ENCODE data around the gene COMMD4.
"Not testable (repeated sequence)": the region's sequence is repeated elsewhere in the genome, so short reads cannot be mapped to it uniquely, and the experiment has no call there.

Gene COMMD4

DNA sequence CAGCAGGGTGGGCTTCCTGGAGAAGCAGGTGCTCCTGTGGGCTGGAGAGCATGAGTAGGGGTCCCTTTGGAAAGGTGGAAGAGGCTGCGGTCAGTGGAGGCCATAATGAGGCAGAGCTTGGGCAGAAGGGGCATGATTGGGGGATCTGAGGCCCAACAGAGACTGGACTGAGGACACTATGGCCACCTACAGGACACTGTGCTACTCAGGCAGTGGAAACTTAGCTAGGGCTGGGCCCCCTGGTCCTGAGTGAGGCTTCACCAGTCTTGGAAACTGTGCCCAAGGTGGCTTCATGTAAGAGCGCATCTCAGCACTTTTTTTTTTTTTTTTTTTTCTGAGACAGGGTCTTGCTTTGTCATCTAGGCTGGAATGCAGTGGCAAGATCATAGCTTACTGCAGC, 6.3 kb upstream of the COMMD4 start:
- no peak overlapping the region for H3K4me2 ChIP-seq (ENCODE audit: low read depth, low read length, poor library complexity, severe bottlenecking)

DNA sequence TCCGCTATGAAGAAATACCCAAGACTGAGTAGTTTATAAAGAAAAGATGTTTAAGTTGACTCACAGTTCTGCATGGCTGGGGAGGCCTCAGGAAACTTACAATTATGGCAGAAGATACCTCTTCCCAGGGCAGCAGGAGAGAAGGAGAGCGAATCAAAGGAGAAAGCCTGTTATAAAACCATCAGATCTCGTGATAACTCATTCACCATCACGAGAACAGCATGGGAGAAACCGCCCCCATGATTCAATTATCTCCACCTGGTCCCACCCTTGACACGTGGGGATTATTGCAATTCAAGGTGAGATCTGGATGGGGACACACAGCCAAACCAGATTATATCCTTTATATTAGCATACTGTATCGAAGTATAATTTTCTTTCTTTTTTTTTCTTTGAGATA, 3.8 kb upstream of the COMMD4 start:
- not testable (repeated sequence) for H3K9me2 ChIP-seq (replicated peaks; ENCODE audit: low read depth, low read length); H3K27me3 ChIP-seq (ENCODE audit: insufficient read depth, low read length, poor library complexity, severe bottlenecking); H3K4me3 ChIP-seq (ENCODE audit: low read length, poor library complexity, severe bottlenecking); H3K4me2 ChIP-seq (ENCODE audit: low read depth, low read length, poor library complexity, severe bottlenecking); H2AFZ ChIP-seq (ENCODE audit: low read length); H4K20me1 ChIP-seq (ENCODE audit: insufficient read depth, low read length, poor library complexity, severe bottlenecking); H3K9ac ChIP-seq (ENCODE audit: low read depth, low read length, poor library complexity, severe bottlenecking); H3K9me3 ChIP-seq (ENCODE audit: insufficient read depth, low read depth, low read length); H3K4me1 ChIP-seq (ENCODE audit: insufficient read depth, low read length, poor library complexity, severe bottlenecking); H3F3A ChIP-seq (ENCODE audit: low read depth); H3K36me3 ChIP-seq (ENCODE audit: insufficient read depth, low read length)
- peaks cover 14% of the 10 kb centered on the region for H3K79me2 ChIP-seq (ENCODE audit: insufficient read depth, low read length)

More for the DNA sequence above, 6.3 kb upstream of the COMMD4 start:
- H3K4me3 ChIP-seq (ENCODE audit: low read length, poor library complexity, severe bottlenecking): no peak overlapping the region
- H3K36me3 ChIP-seq (ENCODE audit: insufficient read depth, low read length): no peaks in the 10 kb centered on the region
- no peaks in the 10 kb centered on the region for H3K4me1 ChIP-seq (ENCODE audit: insufficient read depth, low read length, poor library complexity, severe bottlenecking)
- no peak overlapping the region for H2AFZ ChIP-seq (ENCODE audit: low read length)
- H4K20me1 ChIP-seq (ENCODE audit: insufficient read depth, low read length, poor library complexity, severe bottlenecking): no peaks in the 10 kb centered on the region
- TF ChIP-seq, protein P1, sequence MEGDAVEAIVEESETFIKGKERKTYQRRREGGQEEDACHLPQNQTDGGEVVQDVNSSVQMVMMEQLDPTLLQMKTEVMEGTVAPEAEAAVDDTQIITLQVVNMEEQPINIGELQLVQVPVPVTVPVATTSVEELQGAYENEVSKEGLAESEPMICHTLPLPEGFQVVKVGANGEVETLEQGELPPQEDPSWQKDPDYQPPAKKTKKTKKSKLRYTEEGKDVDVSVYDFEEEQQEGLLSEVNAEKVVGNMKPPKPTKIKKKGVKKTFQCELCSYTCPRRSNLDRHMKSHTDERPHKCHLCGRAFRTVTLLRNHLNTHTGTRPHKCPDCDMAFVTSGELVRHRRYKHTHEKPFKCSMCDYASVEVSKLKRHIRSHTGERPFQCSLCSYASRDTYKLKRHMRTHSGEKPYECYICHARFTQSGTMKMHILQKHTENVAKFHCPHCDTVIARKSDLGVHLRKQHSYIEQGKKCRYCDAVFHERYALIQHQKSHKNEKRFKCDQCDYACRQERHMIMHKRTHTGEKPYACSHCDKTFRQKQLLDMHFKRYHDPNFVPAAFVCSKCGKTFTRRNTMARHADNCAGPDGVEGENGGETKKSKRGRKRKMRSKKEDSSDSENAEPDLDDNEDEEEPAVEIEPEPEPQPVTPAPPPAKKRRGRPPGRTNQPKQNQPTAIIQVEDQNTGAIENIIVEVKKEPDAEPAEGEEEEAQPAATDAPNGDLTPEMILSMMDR (conservative IDR thresholded peaks at IDR 0.05; ENCODE audit: low read length): no peak
- TF ChIP-seq EZH2phosphoT487 (IDR thresholded peaks at IDR 0.05; ENCODE audit: borderline replicate concordance): no peak
- H3K9ac ChIP-seq (ENCODE audit: low read depth, low read length, poor library complexity, severe bottlenecking): no peak overlapping the region
- no peaks in the 10 kb centered on the region for H3K9me2 ChIP-seq (replicated peaks; ENCODE audit: low read depth, low read length)
- H3K9me3 ChIP-seq (ENCODE audit: insufficient read depth, low read depth, low read length): no peaks in the 10 kb centered on the region
- H3K79me2 ChIP-seq (ENCODE audit: insufficient read depth, low read length): no peaks in the 10 kb centered on the region
- no peaks in the 10 kb centered on the region for H3K27me3 ChIP-seq (ENCODE audit: insufficient read depth, low read length, poor library complexity, severe bottlenecking)
- H3F3A ChIP-seq (ENCODE audit: low read depth): no peaks in the 10 kb centered on the region

DNA sequence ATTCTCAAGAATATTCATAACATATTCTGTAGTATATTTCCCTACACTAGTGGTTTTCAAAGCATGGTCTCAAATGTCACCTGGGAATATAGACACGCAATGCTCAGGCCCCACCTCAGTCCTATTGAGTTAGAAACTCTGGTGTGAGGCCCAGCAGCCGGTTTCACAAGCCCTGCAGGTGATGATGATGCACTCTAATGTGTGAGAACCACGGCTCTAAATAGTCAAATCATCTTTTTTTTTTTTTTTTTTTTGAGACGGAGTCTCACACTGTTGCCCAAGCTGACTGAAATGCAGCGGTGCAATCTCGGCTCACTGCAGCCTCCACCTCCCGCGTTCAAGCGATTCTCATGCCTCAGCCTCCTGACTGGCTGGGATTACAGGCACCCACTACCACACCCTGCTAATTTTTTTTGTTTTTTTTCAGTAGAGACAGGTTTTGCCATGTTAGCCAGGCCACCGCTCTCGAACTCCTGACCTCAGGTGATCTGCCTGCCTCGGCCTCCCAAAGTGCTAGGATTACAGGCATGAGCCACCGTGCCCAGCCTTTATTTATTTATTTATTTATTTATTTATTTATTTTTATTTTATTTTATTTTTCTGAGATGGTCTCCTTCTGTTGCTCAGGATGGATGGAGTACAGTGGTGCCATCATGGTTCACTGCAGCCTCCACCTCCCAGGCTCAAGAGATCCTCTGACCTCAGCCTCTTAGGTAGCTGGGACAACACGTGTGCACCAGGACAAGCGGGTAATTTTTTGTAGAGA, 2.0 kb upstream of the COMMD4 start:
- not testable (repeated sequence) for H4K20me1 ChIP-seq (ENCODE audit: insufficient read depth, low read length, poor library complexity, severe bottlenecking); H3K4me2 ChIP-seq (ENCODE audit: low read depth, low read length, poor library complexity, severe bottlenecking); H2AFZ ChIP-seq (ENCODE audit: low read length); H3K36me3 ChIP-seq (ENCODE audit: insufficient read depth, low read length); H3K9ac ChIP-seq (ENCODE audit: low read depth, low read length, poor library complexity, severe bottlenecking); H3K27me3 ChIP-seq (ENCODE audit: insufficient read depth, low read length, poor library complexity, severe bottlenecking); H3F3A ChIP-seq (ENCODE audit: low read depth); H3K9me2 ChIP-seq (replicated peaks; ENCODE audit: low read depth, low read length); H3K9me3 ChIP-seq (ENCODE audit: insufficient read depth, low read depth, low read length); H3K4me3 ChIP-seq (ENCODE audit: low read length, poor library complexity, severe bottlenecking)
- Histone ChIP-seq H3K79me2 (ENCODE audit: insufficient read depth, low read length) (peaks cover 16% of the 10 kb centered on the region), H3K4me1 (ENCODE audit: insufficient read depth, low read length, poor library complexity, severe bottlenecking) (peaks cover 10% of the 10 kb centered on the region)

DNA sequence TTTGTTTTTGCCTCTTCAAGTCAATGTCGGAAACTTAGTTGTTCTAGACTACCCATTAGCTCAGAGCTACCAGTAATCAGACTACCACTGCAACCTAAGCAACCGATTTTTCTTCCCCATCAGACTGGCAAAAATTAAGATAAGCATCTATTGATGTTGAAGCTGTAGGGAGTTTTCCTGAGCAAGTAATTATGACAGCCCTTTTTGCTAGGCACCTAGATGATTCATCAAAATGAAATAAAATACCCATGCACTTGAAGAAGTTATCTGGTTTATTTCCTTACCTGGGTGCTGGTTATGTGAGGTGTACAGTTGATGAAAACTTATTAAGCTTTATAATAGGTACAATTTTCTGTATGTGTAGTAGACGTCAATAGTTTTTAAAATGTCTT, 554 bp upstream of the COMMD4 start:
- no peak for TF ChIP-seq EZH2phosphoT487 (IDR thresholded peaks at IDR 0.05; ENCODE audit: borderline replicate concordance)
- TF ChIP-seq, protein P1 (conservative IDR thresholded peaks at IDR 0.05; ENCODE audit: low read length): no peak
- peak overlapping the region; percentile 92 for H3K4me3 ChIP-seq (ENCODE audit: low read length, poor library complexity, severe bottlenecking)

More for the DNA sequence above, 554 bp upstream of the COMMD4 start:
- Histone ChIP-seq H2AFZ (ENCODE audit: low read length) (peak overlapping the region; percentile 92), H3K9me2 (replicated peaks; ENCODE audit: low read depth, low read length) (no peaks in the 10 kb centered on the region), H3K9ac (ENCODE audit: low read depth, low read length, poor library complexity, severe bottlenecking) (peak overlapping the region; percentile 86), H3K27me3 (ENCODE audit: insufficient read depth, low read length, poor library complexity, severe bottlenecking) (no peaks in the 10 kb centered on the region), H3K36me3 (ENCODE audit: insufficient read depth, low read length) (no peaks in the 10 kb centered on the region), H3K9me3 (ENCODE audit: insufficient read depth, low read depth, low read length) (no peaks in the 10 kb centered on the region), H3K4me1 (ENCODE audit: insufficient read depth, low read length, poor library complexity, severe bottlenecking) (peaks cover 10% of the 10 kb centered on the region), H4K20me1 (ENCODE audit: insufficient read depth, low read length, poor library complexity, severe bottlenecking) (no peaks in the 10 kb centered on the region), H3K79me2 (ENCODE audit: insufficient read depth, low read length) (peaks cover 16% of the 10 kb centered on the region), H3F3A (ENCODE audit: low read depth) (no peaks in the 10 kb centered on the region), H3K4me2 (ENCODE audit: low read depth, low read length, poor library complexity, severe bottlenecking) (peak overlapping the region; percentile 92)
